Stomach (tissue), 4 donors: Measurements from ENCODE around the gene ADGRE1.

ENCODE experiments used
- POLR2A ChIP-seq, 4 donors: fragments of 450-650 bp; IDR thresholded peaks; one replicate each; pipeline ENCODE4 v1.6.1; 2016; ENCODE audit warnings: antibody characterized with exemption in 4 of 4, control low read depth in 2 of 4, mild to moderate bottlenecking in 1 of 4, moderate library complexity in 1 of 4
- POLR2AphosphoS5 ChIP-seq, 3 donors: sonication (generic); formaldehyde crosslinking; IDR thresholded peaks; one replicate each; pipeline ENCODE4 v1.6.1; 2016; ENCODE audit warnings: antibody characterized with exemption in 3 of 3
- TF ChIP-seq, protein P1 (sequence below), 7 experiments: fragments of 450-650 bp in 4 of 7; fragments of 200-600 bp in 3 of 7; sonication (generic) in 3 of 7; IDR thresholded peaks; one replicate each; pipeline ENCODE4 v1.5.1; 2016 to 2019; ENCODE audit warnings: antibody characterized with exemption in 7 of 7, control low read depth in 2 of 7, mild to moderate bottlenecking in 1 of 7

DNA sequence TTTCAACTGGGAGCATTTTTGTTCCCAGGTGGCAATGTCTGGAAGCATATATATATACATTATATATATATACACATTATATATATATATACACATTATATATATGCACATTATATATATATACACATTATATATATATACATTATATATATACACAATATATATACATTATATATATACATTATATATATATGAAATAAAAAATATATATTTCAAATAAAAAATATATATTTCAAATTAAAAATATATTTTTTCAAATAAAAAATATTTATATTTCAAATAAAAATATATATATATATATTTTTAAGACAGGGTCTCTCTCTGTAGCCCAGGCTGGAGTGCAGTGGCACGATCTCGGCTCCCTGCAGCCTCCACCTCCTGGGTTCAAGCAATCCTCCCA, 61.5 kb downstream of the ADGRE1 start:
- TF ChIP-seq POLR2A (IDR thresholded peaks at IDR 0.05), result no peak
- TF ChIP-seq, protein P1, sequence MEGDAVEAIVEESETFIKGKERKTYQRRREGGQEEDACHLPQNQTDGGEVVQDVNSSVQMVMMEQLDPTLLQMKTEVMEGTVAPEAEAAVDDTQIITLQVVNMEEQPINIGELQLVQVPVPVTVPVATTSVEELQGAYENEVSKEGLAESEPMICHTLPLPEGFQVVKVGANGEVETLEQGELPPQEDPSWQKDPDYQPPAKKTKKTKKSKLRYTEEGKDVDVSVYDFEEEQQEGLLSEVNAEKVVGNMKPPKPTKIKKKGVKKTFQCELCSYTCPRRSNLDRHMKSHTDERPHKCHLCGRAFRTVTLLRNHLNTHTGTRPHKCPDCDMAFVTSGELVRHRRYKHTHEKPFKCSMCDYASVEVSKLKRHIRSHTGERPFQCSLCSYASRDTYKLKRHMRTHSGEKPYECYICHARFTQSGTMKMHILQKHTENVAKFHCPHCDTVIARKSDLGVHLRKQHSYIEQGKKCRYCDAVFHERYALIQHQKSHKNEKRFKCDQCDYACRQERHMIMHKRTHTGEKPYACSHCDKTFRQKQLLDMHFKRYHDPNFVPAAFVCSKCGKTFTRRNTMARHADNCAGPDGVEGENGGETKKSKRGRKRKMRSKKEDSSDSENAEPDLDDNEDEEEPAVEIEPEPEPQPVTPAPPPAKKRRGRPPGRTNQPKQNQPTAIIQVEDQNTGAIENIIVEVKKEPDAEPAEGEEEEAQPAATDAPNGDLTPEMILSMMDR (IDR thresholded peaks at IDR 0.05), result no peak
- TF ChIP-seq POLR2AphosphoS5 (IDR thresholded peaks at IDR 0.05), result no peak
